Thyroid gland (tissue), 4 donors: ENCODE data around the gene TANGO2.

Experiments
- POLR2A ChIP-seq, 2 donors: fragments of 450-650 bp; IDR thresholded peaks; one replicate each; pipeline ENCODE4 v1.6.1; 2017; ENCODE audit warnings: antibody characterized with exemption in 2 of 2, mild to moderate bottlenecking in 2 of 2, moderate library complexity in 1 of 2
- TF ChIP-seq, protein P1 (sequence below), 6 experiments: fragments of 200-600 bp in 3 of 6; fragments of 450-650 bp in 3 of 6; sonication (generic) in 3 of 6; IDR thresholded peaks; one replicate each; pipeline ENCODE4 v1.5.1; 2016 to 2019; ENCODE audit warnings: antibody characterized with exemption in 6 of 6, mild to moderate bottlenecking in 2 of 6, inconsistent platforms in 1 of 6, moderate library complexity in 1 of 6

DNA sequence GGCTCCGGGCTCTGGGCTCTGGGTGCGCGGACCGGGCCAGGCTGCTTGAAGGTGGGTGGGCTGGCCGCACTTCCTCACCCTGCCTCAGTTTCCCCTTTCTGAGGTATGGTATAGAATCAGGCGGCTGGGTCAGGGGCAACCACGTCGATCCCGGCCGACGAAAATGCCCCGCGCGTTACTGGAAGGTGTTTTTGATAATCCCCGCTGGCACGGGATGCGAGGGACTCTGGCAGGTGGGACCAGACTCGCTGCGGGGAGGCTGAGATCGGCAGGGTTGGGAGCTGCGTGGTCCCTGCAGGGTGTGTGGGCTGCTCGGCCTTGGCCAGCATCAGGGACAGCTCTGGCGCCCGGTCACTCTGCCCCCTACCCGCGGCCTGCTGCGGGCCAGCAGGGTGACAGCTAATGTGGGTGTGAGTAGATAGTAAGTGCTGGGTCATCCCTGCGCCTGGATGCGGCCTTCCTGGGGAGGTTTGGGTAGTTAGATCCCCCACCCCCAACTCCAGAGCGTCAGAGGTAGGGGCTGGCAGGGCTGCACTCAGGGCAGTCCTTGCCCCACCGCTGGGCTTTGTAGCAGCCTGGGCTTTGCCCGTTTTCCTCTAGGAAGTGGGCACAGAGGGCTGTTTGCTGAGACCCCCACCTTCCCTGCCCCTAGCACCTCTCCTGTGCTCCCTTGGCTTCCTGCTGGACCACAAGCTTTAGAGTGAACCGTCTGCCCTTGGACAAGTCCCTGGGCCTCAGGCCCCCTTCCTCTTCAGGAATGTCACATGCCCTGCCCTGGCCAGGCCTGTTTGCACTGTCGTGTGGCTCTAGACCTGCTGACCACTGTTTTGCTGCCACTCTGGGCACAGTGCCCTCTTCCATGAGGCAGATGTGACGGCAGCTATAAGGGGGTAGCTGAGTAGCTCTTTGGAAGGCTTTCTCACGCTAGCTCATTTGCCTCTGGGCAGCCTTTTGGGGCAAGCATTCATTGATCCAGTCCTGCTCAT lies 579 bp downstream of the TANGO2 start:
- TF ChIP-seq, protein P1, sequence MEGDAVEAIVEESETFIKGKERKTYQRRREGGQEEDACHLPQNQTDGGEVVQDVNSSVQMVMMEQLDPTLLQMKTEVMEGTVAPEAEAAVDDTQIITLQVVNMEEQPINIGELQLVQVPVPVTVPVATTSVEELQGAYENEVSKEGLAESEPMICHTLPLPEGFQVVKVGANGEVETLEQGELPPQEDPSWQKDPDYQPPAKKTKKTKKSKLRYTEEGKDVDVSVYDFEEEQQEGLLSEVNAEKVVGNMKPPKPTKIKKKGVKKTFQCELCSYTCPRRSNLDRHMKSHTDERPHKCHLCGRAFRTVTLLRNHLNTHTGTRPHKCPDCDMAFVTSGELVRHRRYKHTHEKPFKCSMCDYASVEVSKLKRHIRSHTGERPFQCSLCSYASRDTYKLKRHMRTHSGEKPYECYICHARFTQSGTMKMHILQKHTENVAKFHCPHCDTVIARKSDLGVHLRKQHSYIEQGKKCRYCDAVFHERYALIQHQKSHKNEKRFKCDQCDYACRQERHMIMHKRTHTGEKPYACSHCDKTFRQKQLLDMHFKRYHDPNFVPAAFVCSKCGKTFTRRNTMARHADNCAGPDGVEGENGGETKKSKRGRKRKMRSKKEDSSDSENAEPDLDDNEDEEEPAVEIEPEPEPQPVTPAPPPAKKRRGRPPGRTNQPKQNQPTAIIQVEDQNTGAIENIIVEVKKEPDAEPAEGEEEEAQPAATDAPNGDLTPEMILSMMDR (IDR thresholded peaks at IDR 0.05), result no peak
- TF ChIP-seq POLR2A (IDR thresholded peaks at IDR 0.05), result peak in 1 of 2 donors; percentile 79
